ENCODE data around the gene EPAS1. TPM values are rescaled to one million over a fixed set of nuclear protein-coding genes. Genes with fewer than 3 reads are reported as not detected.

The EPAS1 gene
- total and polyA plus RNA-seq, 2 of the 13 experiments (the other 11 are each of a cell fraction or from before 2014, with no cell fraction given): 47.1 to 182 TPM

- TF ChIP-seq U2AF2 (IDR thresholded peaks at IDR 0.05; ENCODE audit: low read depth, low read length) (no peak), HMGXB4 (CRISPR knock-in tag; IDR thresholded peaks at IDR 0.05; ENCODE audit: borderline replicate concordance in 1 of 2, low read depth in 1 of 2) (no peak), RXRA (CRISPR knock-in tag; IDR thresholded peaks at IDR 0.05) (no peak), TOPORS (CRISPR knock-in tag; IDR thresholded peaks at IDR 0.05) (no peak), THYN1 (CRISPR knock-in tag; IDR thresholded peaks at IDR 0.05; ENCODE audit: borderline replicate concordance, low read depth) (no peak), POLR2A (IDR thresholded peaks at IDR 0.05; ENCODE audit: insufficient read depth in 1 of 2, low read depth in 2 of 2, low read length in 2 of 2) (0 out of 4 replicates have a peak, but pooled peaks of 1 of the 2 experiments have one; percentile 3), ZMYM2 (CRISPR knock-in tag; IDR thresholded peaks at IDR 0.05) (no peak), EHMT2 (IDR thresholded peaks at IDR 0.05; ENCODE audit: borderline replicate concordance, low read depth, low read length) (no peak; the same call in 1 of the 2 replicates), ZGPAT (CRISPR knock-in tag; IDR thresholded peaks at IDR 0.05) (no peak; the same call in 1 of the 2 replicates), ZNF382 (CRISPR knock-in tag; IDR thresholded peaks at IDR 0.05; ENCODE audit: borderline replicate concordance) (no peak), ZNF451 (CRISPR knock-in tag; IDR thresholded peaks at IDR 0.05) (no peak), ELF3 (CRISPR knock-in tag; IDR thresholded peaks at IDR 0.05) (no peak), JUND (CRISPR knock-in tag; IDR thresholded peaks at IDR 0.05) (no peak)
- TF ChIP-seq, protein P1, sequence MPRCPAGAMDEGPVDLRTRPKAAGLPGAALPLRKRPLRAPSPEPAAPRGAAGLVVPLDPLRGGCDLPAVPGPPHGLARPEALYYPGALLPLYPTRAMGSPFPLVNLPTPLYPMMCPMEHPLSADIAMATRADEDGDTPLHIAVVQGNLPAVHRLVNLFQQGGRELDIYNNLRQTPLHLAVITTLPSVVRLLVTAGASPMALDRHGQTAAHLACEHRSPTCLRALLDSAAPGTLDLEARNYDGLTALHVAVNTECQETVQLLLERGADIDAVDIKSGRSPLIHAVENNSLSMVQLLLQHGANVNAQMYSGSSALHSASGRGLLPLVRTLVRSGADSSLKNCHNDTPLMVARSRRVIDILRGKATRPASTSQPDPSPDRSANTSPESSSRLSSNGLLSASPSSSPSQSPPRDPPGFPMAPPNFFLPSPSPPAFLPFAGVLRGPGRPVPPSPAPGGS (CRISPR knock-in tag; IDR thresholded peaks at IDR 0.05): no peak
- TF ChIP-seq, protein P2, sequence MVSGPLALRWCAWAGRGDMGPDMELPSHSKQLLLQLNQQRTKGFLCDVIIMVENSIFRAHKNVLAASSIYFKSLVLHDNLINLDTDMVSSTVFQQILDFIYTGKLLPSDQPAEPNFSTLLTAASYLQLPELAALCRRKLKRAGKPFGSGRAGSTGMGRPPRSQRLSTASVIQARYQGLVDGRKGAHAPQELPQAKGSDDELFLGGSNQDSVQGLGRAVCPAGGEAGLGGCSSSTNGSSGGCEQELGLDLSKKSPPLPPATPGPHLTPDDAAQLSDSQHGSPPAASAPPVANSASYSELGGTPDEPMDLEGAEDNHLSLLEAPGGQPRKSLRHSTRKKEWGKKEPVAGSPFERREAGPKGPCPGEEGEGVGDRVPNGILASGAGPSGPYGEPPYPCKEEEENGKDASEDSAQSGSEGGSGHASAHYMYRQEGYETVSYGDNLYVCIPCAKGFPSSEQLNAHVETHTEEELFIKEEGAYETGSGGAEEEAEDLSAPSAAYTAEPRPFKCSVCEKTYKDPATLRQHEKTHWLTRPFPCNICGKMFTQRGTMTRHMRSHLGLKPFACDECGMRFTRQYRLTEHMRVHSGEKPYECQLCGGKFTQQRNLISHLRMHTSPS (CRISPR knock-in tag; IDR thresholded peaks at IDR 0.05; ENCODE audit: low read depth): no peak
- TF ChIP-seq, protein P3, sequence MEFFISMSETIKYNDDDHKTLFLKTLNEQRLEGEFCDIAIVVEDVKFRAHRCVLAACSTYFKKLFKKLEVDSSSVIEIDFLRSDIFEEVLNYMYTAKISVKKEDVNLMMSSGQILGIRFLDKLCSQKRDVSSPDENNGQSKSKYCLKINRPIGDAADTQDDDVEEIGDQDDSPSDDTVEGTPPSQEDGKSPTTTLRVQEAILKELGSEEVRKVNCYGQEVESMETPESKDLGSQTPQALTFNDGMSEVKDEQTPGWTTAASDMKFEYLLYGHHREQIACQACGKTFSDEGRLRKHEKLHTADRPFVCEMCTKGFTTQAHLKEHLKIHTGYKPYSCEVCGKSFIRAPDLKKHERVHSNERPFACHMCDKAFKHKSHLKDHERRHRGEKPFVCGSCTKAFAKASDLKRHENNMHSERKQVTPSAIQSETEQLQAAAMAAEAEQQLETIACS (CRISPR knock-in tag; IDR thresholded peaks at IDR 0.05): no peak
- TF ChIP-seq, protein P4, sequence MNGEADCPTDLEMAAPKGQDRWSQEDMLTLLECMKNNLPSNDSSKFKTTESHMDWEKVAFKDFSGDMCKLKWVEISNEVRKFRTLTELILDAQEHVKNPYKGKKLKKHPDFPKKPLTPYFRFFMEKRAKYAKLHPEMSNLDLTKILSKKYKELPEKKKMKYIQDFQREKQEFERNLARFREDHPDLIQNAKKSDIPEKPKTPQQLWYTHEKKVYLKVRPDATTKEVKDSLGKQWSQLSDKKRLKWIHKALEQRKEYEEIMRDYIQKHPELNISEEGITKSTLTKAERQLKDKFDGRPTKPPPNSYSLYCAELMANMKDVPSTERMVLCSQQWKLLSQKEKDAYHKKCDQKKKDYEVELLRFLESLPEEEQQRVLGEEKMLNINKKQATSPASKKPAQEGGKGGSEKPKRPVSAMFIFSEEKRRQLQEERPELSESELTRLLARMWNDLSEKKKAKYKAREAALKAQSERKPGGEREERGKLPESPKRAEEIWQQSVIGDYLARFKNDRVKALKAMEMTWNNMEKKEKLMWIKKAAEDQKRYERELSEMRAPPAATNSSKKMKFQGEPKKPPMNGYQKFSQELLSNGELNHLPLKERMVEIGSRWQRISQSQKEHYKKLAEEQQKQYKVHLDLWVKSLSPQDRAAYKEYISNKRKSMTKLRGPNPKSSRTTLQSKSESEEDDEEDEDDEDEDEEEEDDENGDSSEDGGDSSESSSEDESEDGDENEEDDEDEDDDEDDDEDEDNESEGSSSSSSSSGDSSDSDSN (CRISPR knock-in tag; IDR thresholded peaks at IDR 0.05): 0 out of 2 replicates have a peak, but pooled peaks have one; percentile 18
Observed at GRCh38 chr2:46309052-46309953, 12.1 kb downstream of the EPAS1 start (continued).
